Activated T-cell treated with anti-CD3 and anti-CD28 coated beads for 48 hours (primary cell): ENCODE measurements around the gene MMP28.

Experiments used
- DNase-seq: peaks from one replicate; pipeline ENCODE4 v3.0.0-alpha.2; 2020; ENCODE audit warnings: low read depth

The MMP28 gene

DNA sequence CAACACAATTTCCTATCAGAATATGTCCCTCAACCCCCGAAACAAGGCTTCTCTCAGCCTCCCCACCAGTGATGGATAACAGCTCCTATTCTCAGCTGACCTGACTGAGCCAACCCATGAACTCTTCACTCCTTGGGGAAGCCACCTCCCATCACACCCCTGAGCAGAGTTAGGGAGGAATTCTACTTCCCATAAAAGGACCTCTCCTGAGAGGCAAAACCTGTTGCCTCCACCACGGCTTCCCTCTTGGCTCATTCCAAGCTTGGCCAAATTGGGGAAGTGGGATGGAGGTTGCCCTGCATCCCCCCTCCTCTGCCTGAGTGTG, 69.7 kb downstream of the MMP28 start:
- DNase-seq: no peak

DNA sequence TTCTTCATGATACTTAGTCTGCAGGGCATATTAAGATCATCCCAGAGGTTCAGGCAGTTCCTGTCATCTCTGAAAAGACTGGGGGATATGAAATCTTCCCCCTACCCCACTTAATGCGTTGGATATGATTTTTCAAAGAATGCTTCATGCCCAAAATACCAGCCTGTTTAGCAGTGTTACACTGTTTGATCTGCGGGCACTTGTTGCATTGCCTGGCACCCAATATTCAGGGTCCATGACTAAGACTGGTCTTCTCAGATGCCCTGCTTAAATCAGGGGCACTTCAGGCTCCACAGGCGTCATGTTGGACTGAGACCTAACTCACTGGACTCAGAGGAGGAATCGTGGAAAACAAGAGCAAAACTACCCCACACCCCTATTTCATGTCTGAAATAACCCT, 70.4 kb downstream of the MMP28 start:
- DNase-seq: no peak

DNA sequence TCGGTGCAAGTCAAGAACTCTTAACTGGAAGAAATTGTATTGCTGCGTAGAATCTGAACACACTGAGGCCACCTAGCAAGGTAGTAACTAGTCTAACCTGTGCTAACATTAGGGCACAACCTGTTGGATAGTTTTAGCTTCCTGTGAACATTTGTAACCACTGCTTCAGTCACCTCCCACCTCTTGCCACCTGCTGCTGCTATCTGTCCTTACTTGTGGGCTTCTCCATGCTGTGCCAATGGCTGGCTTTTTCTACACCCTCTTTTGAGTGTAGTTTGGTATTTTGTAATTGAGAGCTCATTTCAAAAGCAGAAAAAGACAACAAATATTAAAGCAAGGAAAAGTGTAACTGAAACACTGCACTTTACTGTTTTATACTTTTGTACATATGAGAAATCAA, 71.7 kb downstream of the MMP28 start:
- DNase-seq: no peak

DNA sequence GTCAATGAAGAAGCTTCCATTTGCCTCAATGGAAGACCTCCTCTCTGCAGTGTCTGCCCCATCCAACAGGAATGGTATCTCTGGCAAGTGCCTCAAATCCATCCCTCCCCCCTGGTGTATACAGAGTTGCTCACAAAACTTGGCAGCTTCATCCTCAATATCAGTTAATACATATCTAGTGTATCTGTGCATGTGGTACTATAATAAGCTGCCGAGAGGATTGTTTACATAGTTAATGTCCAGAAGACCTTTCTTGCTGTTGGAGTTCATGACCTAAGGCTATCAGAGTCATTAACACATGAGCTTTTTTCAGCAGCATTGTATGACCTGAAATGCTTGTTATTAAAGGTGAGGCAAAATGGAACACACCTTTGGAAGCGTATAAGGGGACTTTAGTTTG, 78.0 kb downstream of the MMP28 start:
- no peak for DNase-seq

DNA sequence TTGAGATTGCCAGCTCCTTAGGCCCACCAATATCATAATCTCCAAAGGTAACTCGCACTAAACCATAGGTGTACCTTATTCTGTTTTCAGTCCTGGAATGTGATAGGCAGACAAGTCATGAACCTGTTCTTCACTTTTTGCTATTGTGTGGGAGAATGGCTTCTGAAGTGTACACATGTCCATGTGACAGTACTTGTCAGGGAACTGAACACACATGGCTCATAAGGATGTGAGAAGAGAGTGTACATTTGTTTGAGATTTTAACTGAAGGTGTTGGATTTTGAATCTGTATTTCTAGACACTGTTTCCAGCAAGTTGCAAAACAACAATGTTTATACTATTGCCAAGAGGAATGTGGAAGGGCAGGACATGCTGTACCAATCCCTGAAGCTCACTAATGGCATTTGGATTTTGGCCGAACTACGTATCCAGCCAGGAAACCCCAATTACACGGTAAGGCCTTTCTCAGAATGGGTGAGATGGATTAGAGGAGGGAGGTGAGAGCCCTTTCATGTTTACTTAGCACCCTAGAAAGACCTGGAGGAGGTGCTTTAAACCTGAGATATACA, 78.5 kb downstream of the MMP28 start:
- no peak for DNase-seq

DNA sequence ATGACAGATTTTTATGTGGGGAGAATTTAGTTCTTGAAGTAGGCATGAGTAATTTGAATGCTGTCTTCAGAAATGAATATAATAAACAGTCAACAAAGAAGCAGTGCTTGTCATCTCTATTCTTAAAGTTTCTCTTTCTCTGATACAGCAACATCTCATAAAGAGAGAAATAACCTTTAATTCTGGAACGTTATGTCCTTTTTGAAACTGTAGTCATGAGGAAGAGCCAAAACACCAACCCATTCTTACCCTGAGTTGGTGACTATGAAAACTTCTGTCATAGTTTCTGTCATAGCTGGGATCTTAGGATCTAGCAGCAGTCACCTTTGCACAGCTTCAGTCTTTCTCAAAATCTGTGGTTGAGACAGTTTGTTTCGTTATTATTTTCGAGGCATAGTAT, 79.3 kb downstream of the MMP28 start:
- no peak for DNase-seq
